NCI-H1092 treated with DMSO at 0.1 percent for 48 hours (cell line): ENCODE results near the gene PKD2.
"Not testable (repeated sequence)": the region's sequence is repeated elsewhere in the genome, so short reads cannot be mapped to it uniquely, and the experiment has no call there.

Experiments
- DNase-seq: peaks from one replicate; lab custom pipeline; 2025; lab: John Stamatoyannopoulos, UW

The PKD2 gene

GRCh38 chr4:88070031-88070430 is 62.6 kb downstream of the PKD2 start:
- no peak for DNase-seq

GRCh38 chr4:88075336-88075735 is 67.9 kb downstream of the PKD2 start:
- DNase-seq = no peak

GRCh38 chr4:88077911-88078524 is 70.6 kb downstream of the PKD2 start:
- no peak for DNase-seq

GRCh38 chr4:88078579-88078978 is 71.1 kb downstream of the PKD2 start:
- no peak for DNase-seq

GRCh38 chr4:88080626-88081025 is 73.2 kb downstream of the PKD2 start:
- DNase-seq = no peak

- no peak for DNase-seq
Observed at GRCh38 chr4:88087004-88087403, 79.6 kb downstream of the PKD2 start.

- DNase-seq = no peak
Observed at GRCh38 chr4:88090898-88091297, 83.5 kb downstream of the PKD2 start.

GRCh38 chr4:88091378-88091777 is 83.9 kb downstream of the PKD2 start:
- DNase-seq = no peak

GRCh38 chr4:88093874-88094273 is 86.4 kb downstream of the PKD2 start:
- DNase-seq = no peak

GRCh38 chr4:88097301-88097700 is 89.9 kb downstream of the PKD2 start:
- DNase-seq = no peak

- no peak for DNase-seq
Observed at GRCh38 chr4:88097781-88098180, 90.3 kb downstream of the PKD2 start.

GRCh38 chr4:88098993-88099752 is 91.7 kb downstream of the PKD2 start:
- DNase-seq = no peak

- no peak for DNase-seq
Observed at GRCh38 chr4:88101165-88101564, 93.7 kb downstream of the PKD2 start.

- DNase-seq = no peak
Observed at GRCh38 chr4:88102026-88102425, 94.6 kb downstream of the PKD2 start.

- DNase-seq = no peak
Observed at GRCh38 chr4:88104902-88105610, 97.6 kb downstream of the PKD2 start.

- no peak for DNase-seq
Observed at GRCh38 chr4:88106205-88106604, 98.8 kb downstream of the PKD2 start.

- DNase-seq = no peak
Observed at GRCh38 chr4:88107406-88108107, 100.1 kb downstream of the PKD2 start.

- not testable (repeated sequence) for DNase-seq
Observed at GRCh38 chr4:88108108-88108465, 100.7 kb downstream of the PKD2 start.

GRCh38 chr4:88108747-88109122 is 101.3 kb downstream of the PKD2 start:
- no peak for DNase-seq

- no peak for DNase-seq
Observed at GRCh38 chr4:88109123-88109881, 101.9 kb downstream of the PKD2 start.

GRCh38 chr4:88110826-88111225 is 103.4 kb downstream of the PKD2 start:
- peak; percentile 23 for DNase-seq

GRCh38 chr4:88112856-88113255 is 105.4 kb downstream of the PKD2 start:
- DNase-seq = no peak
